SK-N-SH treated with all-trans-retinoic acid at 6 μM for 48 hours (cell line): ENCODE measurements around the gene HTR1A.

Source experiments
- ATAC-seq: fragments of 200-7000 bp; cut with Tn5 transposase; 3 replicates; pipeline ENCODE4 v1.9.1; 2020; ENCODE audit warnings: mild to moderate bottlenecking, moderate library complexity
- ARNTL ChIP-seq: fragments of 450-650 bp; formaldehyde crosslinking; IDR thresholded peaks from 2 replicates; pipeline ENCODE4 v1.5.0; 2020; ENCODE audit warnings: low read depth, mild to moderate bottlenecking, moderate library complexity, borderline replicate concordance
- BACH2 ChIP-seq: fragments of 250-450 bp; sonication (Bioruptor Pico); IDR thresholded peaks from 2 replicates; pipeline ENCODE4 v1.9.0; 2021; ENCODE audit warnings: mild to moderate bottlenecking, borderline replicate concordance
- CREB5 ChIP-seq: fragments of 250-450 bp; sonication (Bioruptor Pico); IDR thresholded peaks from 2 replicates; pipeline ENCODE4 v1.5.1; 2020; ENCODE audit warnings: low read depth, mild to moderate bottlenecking, moderate library complexity
- CSDC2 ChIP-seq: fragments of 250-450 bp; sonication (Bioruptor Pico); IDR thresholded peaks from 2 replicates; pipeline ENCODE4 v1.5.0; 2020; ENCODE audit warnings: mild to moderate bottlenecking, moderate library complexity
- ESRRG ChIP-seq: fragments of 250-450 bp; sonication (Bioruptor Pico); IDR thresholded peaks from 2 replicates; pipeline ENCODE4 v1.6.1; 2021; ENCODE audit warnings: mild to moderate bottlenecking
- GLIS3 ChIP-seq: fragments of 250-450 bp; sonication (Bioruptor Pico); IDR thresholded peaks from 2 replicates; pipeline ENCODE4 v1.5.0; 2020; ENCODE audit warnings: mild to moderate bottlenecking, moderate library complexity
- ISL1 ChIP-seq: fragments of 250-450 bp; sonication (Bioruptor Pico); IDR thresholded peaks from 2 replicates; pipeline ENCODE4 v2.1.2; 2022; ENCODE audit warnings: mild to moderate bottlenecking, moderate library complexity
- OSR1 ChIP-seq: fragments of 250-450 bp; sonication (Bioruptor Pico); IDR thresholded peaks from 2 replicates; pipeline ENCODE4 v1.8.0; 2022; ENCODE audit warnings: moderate library complexity, mild to moderate bottlenecking, inconsistent platforms
- PPARA ChIP-seq: fragments of 250-450 bp; sonication (Bioruptor Pico); IDR thresholded peaks from 2 replicates; pipeline ENCODE4 v1.5.0; 2020; ENCODE audit warnings: mild to moderate bottlenecking, borderline replicate concordance
- RARB ChIP-seq: fragments of 250-450 bp; sonication (Bioruptor Pico); IDR thresholded peaks from 2 replicates; pipeline ENCODE4 v1.8.0; 2021; ENCODE audit warnings: mild to moderate bottlenecking, moderate library complexity
- SNAI2 ChIP-seq: fragments of 250-450 bp; sonication (Bioruptor Pico); IDR thresholded peaks from 2 replicates; pipeline ENCODE4 v1.5.0; 2020; ENCODE audit warnings: mild to moderate bottlenecking, moderate library complexity
- TCF4 ChIP-seq: fragments of 250-450 bp; sonication (Bioruptor Pico); IDR thresholded peaks from 2 replicates; pipeline ENCODE4 v1.8.0; 2021; ENCODE audit warnings: mild to moderate bottlenecking, moderate library complexity, borderline replicate concordance
- TOX ChIP-seq: fragments of 250-450 bp; sonication (Bioruptor Pico); IDR thresholded peaks from 2 replicates; pipeline ENCODE4 v1.8.0; 2021; ENCODE audit warnings: mild to moderate bottlenecking, moderate library complexity, borderline replicate concordance
- ZC3H10 ChIP-seq: fragments of 250-450 bp; sonication (Bioruptor Pico); IDR thresholded peaks from 2 replicates; pipeline ENCODE4 v1.5.1; 2021; ENCODE audit warnings: mild to moderate bottlenecking, moderate library complexity
- ZFP3 ChIP-seq: fragments of 250-450 bp; sonication (Bioruptor Pico); IDR thresholded peaks from 2 replicates; pipeline ENCODE4 v1.5.0; 2020; ENCODE audit warnings: mild to moderate bottlenecking, moderate library complexity
- ZFP30 ChIP-seq: fragments of 450-650 bp; formaldehyde crosslinking; IDR thresholded peaks from 2 replicates; pipeline ENCODE4 v1.5.0; 2022; ENCODE audit warnings: mild to moderate bottlenecking, moderate library complexity
- ZNF565 ChIP-seq: fragments of 450-650 bp; formaldehyde crosslinking; conservative IDR thresholded peaks from 2 replicates; pipeline ENCODE4 v1.5.0; 2020; ENCODE audit warnings: low read depth, mild to moderate bottlenecking, moderate library complexity
- ZNF70 ChIP-seq: fragments of 450-650 bp; formaldehyde crosslinking; IDR thresholded peaks from 2 replicates; pipeline ENCODE4 v1.5.0; 2020; ENCODE audit warnings: mild to moderate bottlenecking, moderate library complexity
- ZNF8 ChIP-seq: fragments of 450-650 bp; formaldehyde crosslinking; IDR thresholded peaks from 2 replicates; pipeline ENCODE4 v1.5.0; 2020; ENCODE audit warnings: mild to moderate bottlenecking, moderate library complexity
- TF ChIP-seq, protein P1 (sequence below): fragments of 250-450 bp; sonication (Bioruptor Pico); IDR thresholded peaks from 2 replicates; pipeline ENCODE4 v1.5.1; 2021; ENCODE audit warnings: mild to moderate bottlenecking, moderate library complexity
- TF ChIP-seq, protein P2 (sequence below): fragments of 250-450 bp; sonication (Bioruptor Pico); IDR thresholded peaks from 2 replicates; pipeline ENCODE4 v1.8.0; 2021; ENCODE audit warnings: low read depth, mild to moderate bottlenecking, moderate library complexity, borderline replicate concordance
- TF ChIP-seq, protein P3 (sequence below): fragments of 250-450 bp; sonication (Bioruptor Pico); IDR thresholded peaks from 2 replicates; pipeline ENCODE4 v1.8.0; 2020; ENCODE audit warnings: mild to moderate bottlenecking, moderate library complexity, borderline replicate concordance
- TF ChIP-seq, protein P4 (sequence below): fragments of 250-450 bp; sonication (Bioruptor Pico); IDR thresholded peaks from 2 replicates; pipeline ENCODE4 v1.5.0; 2020; ENCODE audit warnings: mild to moderate bottlenecking, moderate library complexity

The HTR1A gene

DNA sequence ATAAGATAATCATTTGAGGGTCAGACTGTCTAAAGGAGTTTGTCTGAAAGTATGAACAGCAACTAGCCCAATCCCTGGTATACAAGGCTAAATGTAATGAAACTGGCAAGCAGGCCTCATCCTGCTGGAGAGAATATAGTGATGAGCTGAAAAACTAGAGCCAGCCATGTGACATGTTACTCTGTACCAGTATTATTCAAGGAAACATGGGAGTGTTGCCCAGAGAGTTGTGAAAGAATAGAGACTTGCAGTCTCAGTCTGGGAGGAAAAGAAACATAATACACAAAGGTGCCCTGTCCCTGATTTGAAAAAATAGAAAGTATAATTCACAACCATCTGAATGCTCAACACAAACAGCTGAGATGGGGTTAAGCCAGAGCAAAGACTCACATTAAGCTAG, 37.9 kb upstream of the HTR1A start:
- TF ChIP-seq PPARA (CRISPR knock-in tag) (no peak), ZFP30 (CRISPR knock-in tag) (no peak), GLIS3 (no peak), ARNTL (CRISPR knock-in tag) (no peak), BACH2 (no peak), ZFP3 (CRISPR knock-in tag) (no peak), TOX (no peak), CSDC2 (CRISPR knock-in tag) (no peak), ZNF70 (CRISPR knock-in tag) (no peak), OSR1 (no peak), ZNF8 (CRISPR knock-in tag) (no peak), ESRRG (no peak), RARB (CRISPR knock-in tag) (no peak), CREB5 (CRISPR knock-in tag) (no peak), ZC3H10 (no peak), ZNF565 (no peak)
- TF ChIP-seq, protein P1, sequence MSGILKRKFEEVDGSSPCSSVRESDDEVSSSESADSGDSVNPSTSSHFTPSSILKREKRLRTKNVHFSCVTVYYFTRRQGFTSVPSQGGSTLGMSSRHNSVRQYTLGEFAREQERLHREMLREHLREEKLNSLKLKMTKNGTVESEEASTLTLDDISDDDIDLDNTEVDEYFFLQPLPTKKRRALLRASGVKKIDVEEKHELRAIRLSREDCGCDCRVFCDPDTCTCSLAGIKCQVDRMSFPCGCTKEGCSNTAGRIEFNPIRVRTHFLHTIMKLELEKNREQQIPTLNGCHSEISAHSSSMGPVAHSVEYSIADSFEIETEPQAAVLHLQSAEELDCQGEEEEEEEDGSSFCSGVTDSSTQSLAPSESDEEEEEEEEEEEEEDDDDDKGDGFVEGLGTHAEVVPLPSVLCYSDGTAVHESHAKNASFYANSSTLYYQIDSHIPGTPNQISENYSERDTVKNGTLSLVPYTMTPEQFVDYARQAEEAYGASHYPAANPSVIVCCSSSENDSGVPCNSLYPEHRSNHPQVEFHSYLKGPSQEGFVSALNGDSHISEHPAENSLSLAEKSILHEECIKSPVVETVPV, result no peak
- TF ChIP-seq, protein P2, sequence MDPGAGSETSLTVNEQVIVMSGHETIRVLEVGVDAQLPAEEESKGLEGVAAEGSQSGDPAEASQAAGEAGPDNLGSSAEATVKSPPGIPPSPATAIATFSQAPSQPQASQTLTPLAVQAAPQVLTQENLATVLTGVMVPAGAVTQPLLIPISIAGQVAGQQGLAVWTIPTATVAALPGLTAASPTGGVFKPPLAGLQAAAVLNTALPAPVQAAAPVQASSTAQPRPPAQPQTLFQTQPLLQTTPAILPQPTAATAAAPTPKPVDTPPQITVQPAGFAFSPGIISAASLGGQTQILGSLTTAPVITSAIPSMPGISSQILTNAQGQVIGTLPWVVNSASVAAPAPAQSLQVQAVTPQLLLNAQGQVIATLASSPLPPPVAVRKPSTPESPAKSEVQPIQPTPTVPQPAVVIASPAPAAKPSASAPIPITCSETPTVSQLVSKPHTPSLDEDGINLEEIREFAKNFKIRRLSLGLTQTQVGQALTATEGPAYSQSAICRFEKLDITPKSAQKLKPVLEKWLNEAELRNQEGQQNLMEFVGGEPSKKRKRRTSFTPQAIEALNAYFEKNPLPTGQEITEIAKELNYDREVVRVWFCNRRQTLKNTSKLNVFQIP (CRISPR knock-in tag), result no peak
- TF ChIP-seq, protein P3, sequence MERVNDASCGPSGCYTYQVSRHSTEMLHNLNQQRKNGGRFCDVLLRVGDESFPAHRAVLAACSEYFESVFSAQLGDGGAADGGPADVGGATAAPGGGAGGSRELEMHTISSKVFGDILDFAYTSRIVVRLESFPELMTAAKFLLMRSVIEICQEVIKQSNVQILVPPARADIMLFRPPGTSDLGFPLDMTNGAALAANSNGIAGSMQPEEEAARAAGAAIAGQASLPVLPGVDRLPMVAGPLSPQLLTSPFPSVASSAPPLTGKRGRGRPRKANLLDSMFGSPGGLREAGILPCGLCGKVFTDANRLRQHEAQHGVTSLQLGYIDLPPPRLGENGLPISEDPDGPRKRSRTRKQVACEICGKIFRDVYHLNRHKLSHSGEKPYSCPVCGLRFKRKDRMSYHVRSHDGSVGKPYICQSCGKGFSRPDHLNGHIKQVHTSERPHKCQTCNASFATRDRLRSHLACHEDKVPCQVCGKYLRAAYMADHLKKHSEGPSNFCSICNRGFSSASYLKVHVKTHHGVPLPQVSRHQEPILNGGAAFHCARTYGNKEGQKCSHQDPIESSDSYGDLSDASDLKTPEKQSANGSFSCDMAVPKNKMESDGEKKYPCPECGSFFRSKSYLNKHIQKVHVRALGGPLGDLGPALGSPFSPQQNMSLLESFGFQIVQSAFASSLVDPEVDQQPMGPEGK, result no peak
- ATAC-seq, result no peak

DNA sequence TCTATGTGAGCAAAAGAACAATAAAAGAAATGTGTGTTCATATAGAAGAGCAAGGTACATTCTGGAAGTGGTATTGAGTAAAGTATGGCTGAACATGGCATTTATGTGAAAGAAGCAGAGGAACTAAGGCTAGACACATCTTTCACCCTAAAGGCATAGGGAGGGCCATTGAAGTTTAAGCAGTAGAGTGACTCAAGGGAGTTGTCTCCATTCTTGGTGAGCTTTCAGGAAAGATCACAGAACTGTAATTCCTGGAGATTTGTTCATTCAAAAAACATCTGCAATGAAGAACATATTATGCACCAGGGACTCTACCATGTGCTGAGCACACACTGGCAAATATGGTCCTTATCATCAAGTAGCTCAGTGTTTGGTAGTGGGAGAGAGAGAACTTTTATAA, 24.8 kb upstream of the HTR1A start:
- no peak for ATAC-seq
- TF ChIP-seq SNAI2 (CRISPR knock-in tag), result no peak
- TF ChIP-seq, protein P3, result no peak
- no peak for TF ChIP-seq CSDC2 (CRISPR knock-in tag)

- TF ChIP-seq GLIS3 (no peak), CSDC2 (CRISPR knock-in tag) (no peak), ARNTL (CRISPR knock-in tag) (no peak), TCF4 (CRISPR knock-in tag) (no peak), ZC3H10 (no peak), CREB5 (CRISPR knock-in tag) (no peak), ISL1 (CRISPR knock-in tag) (no peak), RARB (CRISPR knock-in tag) (no peak), ZNF8 (CRISPR knock-in tag) (no peak), SNAI2 (CRISPR knock-in tag) (no peak), BACH2 (no peak)
- TF ChIP-seq, protein P4, sequence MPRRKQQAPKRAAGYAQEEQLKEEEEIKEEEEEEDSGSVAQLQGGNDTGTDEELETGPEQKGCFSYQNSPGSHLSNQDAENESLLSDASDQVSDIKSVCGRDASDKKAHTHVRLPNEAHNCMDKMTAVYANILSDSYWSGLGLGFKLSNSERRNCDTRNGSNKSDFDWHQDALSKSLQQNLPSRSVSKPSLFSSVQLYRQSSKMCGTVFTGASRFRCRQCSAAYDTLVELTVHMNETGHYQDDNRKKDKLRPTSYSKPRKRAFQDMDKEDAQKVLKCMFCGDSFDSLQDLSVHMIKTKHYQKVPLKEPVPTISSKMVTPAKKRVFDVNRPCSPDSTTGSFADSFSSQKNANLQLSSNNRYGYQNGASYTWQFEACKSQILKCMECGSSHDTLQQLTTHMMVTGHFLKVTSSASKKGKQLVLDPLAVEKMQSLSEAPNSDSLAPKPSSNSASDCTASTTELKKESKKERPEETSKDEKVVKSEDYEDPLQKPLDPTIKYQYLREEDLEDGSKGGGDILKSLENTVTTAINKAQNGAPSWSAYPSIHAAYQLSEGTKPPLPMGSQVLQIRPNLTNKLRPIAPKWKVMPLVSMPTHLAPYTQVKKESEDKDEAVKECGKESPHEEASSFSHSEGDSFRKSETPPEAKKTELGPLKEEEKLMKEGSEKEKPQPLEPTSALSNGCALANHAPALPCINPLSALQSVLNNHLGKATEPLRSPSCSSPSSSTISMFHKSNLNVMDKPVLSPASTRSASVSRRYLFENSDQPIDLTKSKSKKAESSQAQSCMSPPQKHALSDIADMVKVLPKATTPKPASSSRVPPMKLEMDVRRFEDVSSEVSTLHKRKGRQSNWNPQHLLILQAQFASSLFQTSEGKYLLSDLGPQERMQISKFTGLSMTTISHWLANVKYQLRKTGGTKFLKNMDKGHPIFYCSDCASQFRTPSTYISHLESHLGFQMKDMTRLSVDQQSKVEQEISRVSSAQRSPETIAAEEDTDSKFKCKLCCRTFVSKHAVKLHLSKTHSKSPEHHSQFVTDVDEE (CRISPR knock-in tag), result no peak
- no peak for ATAC-seq
Measured at GRCh38 chr5:63981864-63982263, 19.6 kb upstream of the HTR1A start.
